Osteoblast (primary cell): ENCODE results near the gene RAMP1. TPM values are rescaled to one million over a fixed set of nuclear protein-coding genes. Genes with fewer than 3 reads are reported as not detected.

Experiments
- DNase-seq: peaks from one replicate; pipeline ENCODE4 v3.0.0; 2011; ENCODE audit warnings: low spot score, mixed read lengths; ENCODE audit not compliant: insufficient read length; ENCODE audit errors: missing footprints
- H2AFZ ChIP-seq: 2 replicates; pipeline ENCODE4 v1.6.0; 2011; ENCODE audit warnings: mild to moderate bottlenecking, low read length
- H3K27ac ChIP-seq: 2 replicates; pipeline ENCODE4 v1.5.1; 2011; ENCODE audit warnings: mild to moderate bottlenecking, low read depth, low read length, moderate library complexity
- H3K27me3 ChIP-seq: 2 replicates; pipeline ENCODE4 v1.6.0; 2012; ENCODE audit warnings: mild to moderate bottlenecking, control low read depth, inconsistent platforms, low read length, moderate library complexity; ENCODE audit not compliant: insufficient read depth
- H3K36me3 ChIP-seq: 2 replicates; pipeline ENCODE4 v1.5.1; 2011; ENCODE audit warnings: mild to moderate bottlenecking, low read length, control low read depth, moderate library complexity; ENCODE audit not compliant: insufficient read depth
- H3K4me1 ChIP-seq: 2 replicates; pipeline ENCODE4 v1.5.1; 2011; ENCODE audit warnings: mild to moderate bottlenecking, low read length, control low read depth, moderate library complexity; ENCODE audit not compliant: insufficient read depth
- H3K4me2 ChIP-seq: 2 replicates; pipeline ENCODE4 v1.6.0; 2011; ENCODE audit warnings: mild to moderate bottlenecking, low read length; ENCODE audit not compliant: insufficient read depth
- H3K4me3 ChIP-seq: fragments of 200-600 bp; sonication (generic); 3 replicates; pipeline ENCODE4 v1.5.1; 2012; ENCODE audit warnings: mild to moderate bottlenecking, low read length, inconsistent platforms; ENCODE audit not compliant: insufficient read depth
- H3K79me2 ChIP-seq: 2 replicates; pipeline ENCODE4 v1.6.0; 2012; ENCODE audit warnings: mild to moderate bottlenecking, low read length, control low read depth, inconsistent platforms; ENCODE audit not compliant: insufficient read depth
- H3K9me3 ChIP-seq: 2 replicates; pipeline ENCODE4 v1.5.1; 2011; ENCODE audit warnings: low read depth, low read length, control low read depth
- H4K20me1 ChIP-seq: 2 replicates; pipeline ENCODE4 v1.6.0; 2012; ENCODE audit warnings: mild to moderate bottlenecking, low read length, control low read depth; ENCODE audit not compliant: insufficient read depth
- total RNA-seq: library from RNA; depleted of rRNA; stranded (reverse); fragments of >200 nt; gene quantifications from 2 replicates; pipeline ENCODE4 v1.2.3, GENCODE V29; 2012
- TF ChIP-seq, protein P1 (sequence below): IDR thresholded peaks from 2 replicates; pipeline ENCODE4 v1.5.1; 2011; ENCODE audit warnings: mild to moderate bottlenecking, low read depth, low read length, moderate library complexity; ENCODE audit errors: extremely low read depth

RAMP1 gene
- total RNA-seq, 1 donor, result 1.8 TPM

DNA sequence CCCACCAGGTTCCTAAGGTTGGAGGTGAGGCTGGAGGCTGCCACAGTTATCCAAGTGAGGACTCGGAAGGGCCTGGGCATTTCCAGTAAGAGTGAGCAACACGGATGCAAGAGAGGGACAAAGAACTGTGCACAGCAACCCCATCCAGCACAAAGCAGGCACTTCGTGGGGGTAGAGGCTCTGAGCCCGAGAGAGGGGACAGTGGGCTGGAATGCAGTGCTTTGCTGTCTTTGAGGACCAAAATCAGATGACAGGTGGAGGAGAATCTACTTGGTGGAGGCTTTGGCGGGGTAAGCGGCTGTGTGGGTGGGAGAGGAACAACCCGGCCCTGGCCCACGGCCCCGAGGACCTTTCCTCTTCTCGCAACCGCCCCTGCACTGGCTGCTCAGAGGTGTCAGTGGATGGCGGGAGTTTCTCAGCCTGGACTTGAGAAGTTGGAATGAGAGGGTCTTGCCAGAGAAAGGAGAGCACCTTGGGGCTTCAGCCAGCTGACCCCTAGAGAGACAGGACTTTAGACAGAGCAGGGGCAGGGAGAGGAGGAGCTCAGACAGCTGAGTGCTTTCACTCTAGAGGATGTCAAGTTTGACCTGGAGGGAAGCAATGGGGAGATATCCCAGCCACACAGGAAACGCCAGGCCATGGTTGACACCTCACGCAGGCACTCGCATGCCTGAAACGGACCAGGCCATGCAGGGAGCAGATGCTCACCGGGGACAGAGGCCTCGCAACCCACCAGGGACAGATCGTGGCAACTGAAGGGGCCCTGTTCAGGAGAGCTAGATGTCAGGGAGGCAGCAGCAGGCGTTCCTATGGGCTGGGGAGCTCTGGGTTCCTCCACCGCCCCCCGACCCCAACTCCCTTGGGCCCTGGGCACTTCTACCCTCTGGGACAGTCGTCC, 11.6 kb downstream of the RAMP1 start:
- Histone ChIP-seq H2AFZ (no peak overlapping the region), H3K4me3 (no peak overlapping the region), H3K36me3 (no peaks in the 10 kb centered on the region), H4K20me1 (no peaks in the 10 kb centered on the region), H3K27me3 (no peaks in the 10 kb centered on the region), H3K9me3 (no peaks in the 10 kb centered on the region), H3K79me2 (no peaks in the 10 kb centered on the region), H3K27ac (no peak overlapping the region), H3K4me1 (peaks cover 37% of the 10 kb centered on the region), H3K4me2 (no peak overlapping the region)
- TF ChIP-seq, protein P1, sequence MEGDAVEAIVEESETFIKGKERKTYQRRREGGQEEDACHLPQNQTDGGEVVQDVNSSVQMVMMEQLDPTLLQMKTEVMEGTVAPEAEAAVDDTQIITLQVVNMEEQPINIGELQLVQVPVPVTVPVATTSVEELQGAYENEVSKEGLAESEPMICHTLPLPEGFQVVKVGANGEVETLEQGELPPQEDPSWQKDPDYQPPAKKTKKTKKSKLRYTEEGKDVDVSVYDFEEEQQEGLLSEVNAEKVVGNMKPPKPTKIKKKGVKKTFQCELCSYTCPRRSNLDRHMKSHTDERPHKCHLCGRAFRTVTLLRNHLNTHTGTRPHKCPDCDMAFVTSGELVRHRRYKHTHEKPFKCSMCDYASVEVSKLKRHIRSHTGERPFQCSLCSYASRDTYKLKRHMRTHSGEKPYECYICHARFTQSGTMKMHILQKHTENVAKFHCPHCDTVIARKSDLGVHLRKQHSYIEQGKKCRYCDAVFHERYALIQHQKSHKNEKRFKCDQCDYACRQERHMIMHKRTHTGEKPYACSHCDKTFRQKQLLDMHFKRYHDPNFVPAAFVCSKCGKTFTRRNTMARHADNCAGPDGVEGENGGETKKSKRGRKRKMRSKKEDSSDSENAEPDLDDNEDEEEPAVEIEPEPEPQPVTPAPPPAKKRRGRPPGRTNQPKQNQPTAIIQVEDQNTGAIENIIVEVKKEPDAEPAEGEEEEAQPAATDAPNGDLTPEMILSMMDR, result no peak
- DNase-seq, result peak; percentile 48

DNA sequence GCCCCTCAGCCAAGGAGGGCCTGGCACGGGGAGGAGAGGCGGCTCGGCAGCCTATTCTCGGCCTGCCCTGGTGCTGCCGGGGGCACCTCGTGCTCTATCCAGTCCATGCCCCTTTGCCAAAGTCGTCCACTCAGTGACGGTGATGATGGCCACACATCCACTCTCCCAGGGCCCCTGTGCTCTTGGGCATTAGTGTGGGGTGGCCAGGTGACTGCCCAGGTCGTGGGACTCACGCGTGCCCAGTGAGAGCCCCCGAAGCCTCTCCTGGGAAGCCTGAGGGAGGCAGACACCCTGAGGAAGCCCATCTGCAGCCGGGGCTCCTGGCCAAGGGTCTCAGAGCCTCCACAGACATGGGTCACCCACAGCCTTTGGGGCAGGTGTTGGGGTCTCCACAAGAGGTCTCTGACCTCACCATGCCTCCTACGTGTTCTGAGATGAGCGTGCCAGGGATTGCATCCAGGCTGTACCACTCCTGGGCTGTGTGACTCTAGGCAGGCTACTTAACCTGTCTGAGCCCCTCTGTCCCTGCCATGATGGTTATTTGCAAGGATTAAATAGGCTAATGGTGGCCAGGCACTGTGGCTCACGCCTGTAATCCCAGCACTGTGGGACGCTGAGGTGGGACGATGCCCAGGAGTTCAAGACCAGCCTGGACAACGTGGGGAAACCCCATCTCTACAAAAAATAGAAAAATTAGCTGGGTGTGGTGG, 12.9 kb downstream of the RAMP1 start:
- no peak overlapping the region for H2AFZ ChIP-seq
- no peak overlapping the region for H3K4me3 ChIP-seq
- peaks cover 31% of the 10 kb centered on the region for H3K4me1 ChIP-seq
- no peaks in the 10 kb centered on the region for H3K27me3 ChIP-seq
- H3K36me3 ChIP-seq, result no peaks in the 10 kb centered on the region
- H3K9me3 ChIP-seq, result no peaks in the 10 kb centered on the region
- TF ChIP-seq, protein P1, result no peak
- no peaks in the 10 kb centered on the region for H4K20me1 ChIP-seq
- H3K27ac ChIP-seq, result no peak overlapping the region
- DNase-seq, result no peak
- no peak overlapping the region for H3K4me2 ChIP-seq
- H3K79me2 ChIP-seq, result no peaks in the 10 kb centered on the region

DNA sequence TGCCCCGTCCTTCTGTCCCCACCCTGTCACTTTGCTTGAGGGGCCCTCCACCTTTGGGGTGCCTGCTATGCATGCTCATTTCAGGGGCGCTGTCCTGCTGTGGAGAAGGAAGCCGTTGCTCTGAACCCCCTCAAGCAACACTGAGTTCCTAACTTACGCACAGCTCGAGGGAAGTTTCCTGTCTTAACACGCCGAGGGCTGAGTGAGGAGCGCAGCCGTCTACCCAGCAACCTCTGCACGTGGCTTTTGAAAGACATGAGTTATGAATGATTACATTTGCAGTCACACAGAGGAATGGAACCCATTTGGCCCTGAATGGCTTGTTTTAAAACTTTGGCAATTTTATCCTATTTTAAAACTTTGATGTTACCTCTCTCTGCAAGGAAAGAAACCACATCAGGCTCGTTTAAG, 14.0 kb downstream of the RAMP1 start:
- H3K27me3 ChIP-seq, result no peaks in the 10 kb centered on the region
- H3K4me3 ChIP-seq, result no peak overlapping the region
- H2AFZ ChIP-seq, result no peak overlapping the region
- no peak for DNase-seq
- no peaks in the 10 kb centered on the region for H3K9me3 ChIP-seq
- no peaks in the 10 kb centered on the region for H3K79me2 ChIP-seq
- H4K20me1 ChIP-seq, result no peaks in the 10 kb centered on the region
- TF ChIP-seq, protein P1, result no peak
- H3K4me2 ChIP-seq, result no peak overlapping the region
- H3K27ac ChIP-seq, result no peak overlapping the region
- no peaks in the 10 kb centered on the region for H3K36me3 ChIP-seq
- H3K4me1 ChIP-seq, result peaks cover 27% of the 10 kb centered on the region
